ENCODE data around the gene FCHO1.

DNA sequence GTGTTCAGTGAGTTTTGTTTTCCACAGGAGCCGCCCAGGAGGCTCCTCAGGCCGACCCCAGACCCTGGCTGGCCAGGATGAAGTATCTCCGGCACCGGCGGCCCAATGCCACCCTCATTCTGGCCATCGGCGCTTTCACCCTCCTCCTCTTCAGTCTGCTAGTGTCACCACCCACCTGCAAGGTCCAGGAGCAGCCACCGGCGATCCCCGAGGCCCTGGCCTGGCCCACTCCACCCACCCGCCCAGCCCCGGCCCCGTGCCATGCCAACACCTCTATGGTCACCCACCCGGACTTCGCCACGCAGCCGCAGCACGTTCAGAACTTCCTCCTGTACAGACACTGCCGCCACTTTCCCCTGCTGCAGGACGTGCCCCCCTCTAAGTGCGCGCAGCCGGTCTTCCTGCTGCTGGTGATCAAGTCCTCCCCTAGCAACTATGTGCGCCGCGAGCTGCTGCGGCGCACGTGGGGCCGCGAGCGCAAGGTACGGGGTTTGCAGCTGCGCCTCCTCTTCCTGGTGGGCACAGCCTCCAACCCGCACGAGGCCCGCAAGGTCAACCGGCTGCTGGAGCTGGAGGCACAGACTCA lies 56.5 kb downstream of the FCHO1 start:
- TF ChIP-seq, protein P1, sequence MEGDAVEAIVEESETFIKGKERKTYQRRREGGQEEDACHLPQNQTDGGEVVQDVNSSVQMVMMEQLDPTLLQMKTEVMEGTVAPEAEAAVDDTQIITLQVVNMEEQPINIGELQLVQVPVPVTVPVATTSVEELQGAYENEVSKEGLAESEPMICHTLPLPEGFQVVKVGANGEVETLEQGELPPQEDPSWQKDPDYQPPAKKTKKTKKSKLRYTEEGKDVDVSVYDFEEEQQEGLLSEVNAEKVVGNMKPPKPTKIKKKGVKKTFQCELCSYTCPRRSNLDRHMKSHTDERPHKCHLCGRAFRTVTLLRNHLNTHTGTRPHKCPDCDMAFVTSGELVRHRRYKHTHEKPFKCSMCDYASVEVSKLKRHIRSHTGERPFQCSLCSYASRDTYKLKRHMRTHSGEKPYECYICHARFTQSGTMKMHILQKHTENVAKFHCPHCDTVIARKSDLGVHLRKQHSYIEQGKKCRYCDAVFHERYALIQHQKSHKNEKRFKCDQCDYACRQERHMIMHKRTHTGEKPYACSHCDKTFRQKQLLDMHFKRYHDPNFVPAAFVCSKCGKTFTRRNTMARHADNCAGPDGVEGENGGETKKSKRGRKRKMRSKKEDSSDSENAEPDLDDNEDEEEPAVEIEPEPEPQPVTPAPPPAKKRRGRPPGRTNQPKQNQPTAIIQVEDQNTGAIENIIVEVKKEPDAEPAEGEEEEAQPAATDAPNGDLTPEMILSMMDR (optimal IDR thresholded peaks at IDR 0.05 in 1 of 3, IDR thresholded peaks at IDR 0.05 in 1 of 3, conservative IDR thresholded peaks at IDR 0.05 in 1 of 3; ENCODE audit: extremely low read depth in 1 of 3, insufficient read depth in 2 of 3, low read length in 3 of 3): no peak
- TF ChIP-seq EZH2 (IDR thresholded peaks at IDR 0.05; ENCODE audit: low read length): no peak

Data from keratinocyte (primary cell).